K562 (cell line): ENCODE data around the gene WDR27. TPM values are rescaled to one million over a fixed set of nuclear protein-coding genes. Genes with fewer than 3 reads are reported as not detected.

Experiments
- CEBPB ChIP-seq: fragments of 450-650 bp; IDR thresholded peaks from 2 replicates; pipeline ENCODE4 v1.6.1; 2016; ENCODE audit warnings: missing genetic modification characterization, missing compliant biosample characterization
- CREB3 ChIP-seq: fragments of 450-650 bp; conservative IDR thresholded peaks from 2 replicates; pipeline ENCODE4 v1.6.1; 2016; ENCODE audit warnings: missing genetic modification characterization, low read depth, mild to moderate bottlenecking, missing compliant biosample characterization, moderate library complexity
- EP400 ChIP-seq: fragments of 450-650 bp; IDR thresholded peaks from 2 replicates; pipeline ENCODE4 v1.6.1; 2017; ENCODE audit warnings: antibody characterized with exemption, mild to moderate bottlenecking, moderate library complexity
- MTF1 ChIP-seq: fragments of 250-450 bp; sonication (Bioruptor Pico); IDR thresholded peaks from 2 replicates; pipeline ENCODE4 v1.9.0; 2021; ENCODE audit warnings: moderate library complexity, mild to moderate bottlenecking, inconsistent platforms, borderline replicate concordance
- POLR2A ChIP-seq: fragments of 450-650 bp; conservative IDR thresholded peaks from 2 replicates; pipeline ENCODE4 v1.6.1; 2016
- SIRT6 ChIP-seq: IDR thresholded peaks from one replicate; pipeline ENCODE4 v1.6.1; 2012; ENCODE audit warnings: low read depth, mild to moderate bottlenecking, control low read depth, inconsistent platforms, low read length, moderate library complexity
- TEAD4 ChIP-seq, 2 experiments: sonication (generic) in 1 of 2; formaldehyde crosslinking in 1 of 2; IDR thresholded peaks; 2 replicates each; pipeline versions ENCODE4 v1.6.1 to v1.8.0; 2012 to 2022; ENCODE audit warnings: borderline replicate concordance in 1 of 2, inconsistent platforms in 1 of 2, low read length in 1 of 2, mild to moderate bottlenecking in 1 of 2, missing genetic modification reagents in 1 of 2
- ZFPM2 ChIP-seq: fragments of 250-450 bp; sonication (Bioruptor Pico); IDR thresholded peaks from 2 replicates; pipeline ENCODE4 v1.5.1; 2022; ENCODE audit warnings: mild to moderate bottlenecking
- ZNF274 ChIP-seq: IDR thresholded peaks from 2 replicates; pipeline ENCODE4 v1.6.1; 2011; ENCODE audit warnings: low read depth, mild to moderate bottlenecking, low read length, moderate library complexity, borderline replicate concordance
- ZNF311 ChIP-seq: fragments of 250-450 bp; sonication (Bioruptor Pico); IDR thresholded peaks from 2 replicates; pipeline ENCODE4 v1.4.0; 2020; ENCODE audit warnings: mild to moderate bottlenecking, moderate library complexity
- ZNF551 ChIP-seq: fragments of 250-450 bp; sonication (Bioruptor Pico); IDR thresholded peaks from 2 replicates; pipeline ENCODE4 v1.5.0; 2021; ENCODE audit warnings: mild to moderate bottlenecking, moderate library complexity
- ZNF589 ChIP-seq: fragments of 200-800 bp; sonication (Bioruptor generic); IDR thresholded peaks from 2 replicates; pipeline ENCODE4 v1.6.1; 2016; ENCODE audit warnings: low read depth, missing genetic modification characterization, missing compliant biosample characterization
- ZNF707 ChIP-seq: fragments of 250-450 bp; sonication (Bioruptor Pico); conservative IDR thresholded peaks from 2 replicates; pipeline ENCODE4 v1.8.0; 2022; ENCODE audit warnings: inconsistent platforms, mild to moderate bottlenecking, moderate library complexity
- polyA plus RNA-seq, 8 experiments: library from polyadenylated mRNA; depleted of rRNA in 4 of 8; stranded (reverse) in 5 of 8; unstranded in 3 of 8; fragments of >200 nt; fragmentation: Nextera tagmentation in 2 of 8; fragmentation: Illumina TruSeq in 1 of 8; extraction: Ambion mirVana in 2 of 8; extraction: Trizol in 1 of 8; gene quantifications; 2 replicates each; pipeline versions ENCODE4 v1.2.1 to v1.2.3, GENCODE V29; 2011 to 2014; ENCODE audit warnings: inconsistent platforms in 1 of 8, missing spikeins in 1 of 8
- total RNA-seq, 7 experiments: library from RNA; depleted of rRNA in 6 of 7; stranded (reverse); fragments of >200 nt in 6 of 7; fragmentation: Illumina TruSeq in 2 of 7; extraction: Trizol in 2 of 7; gene quantifications; 2 replicates each; pipeline versions ENCODE4 v1.2.1 to v1.2.3, GENCODE V29; 2011 to 2021; ENCODE audit warnings: low replicate concordance in 1 of 7
- TF ChIP-seq, protein P1 (sequence below): fragments of 250-450 bp; sonication (Bioruptor Pico); IDR thresholded peaks from 2 replicates; pipeline ENCODE4 v1.4.0; 2020; ENCODE audit warnings: mild to moderate bottlenecking, moderate library complexity
- TF ChIP-seq, protein P2 (sequence below): sonication (generic); formaldehyde crosslinking; IDR thresholded peaks from 2 replicates; pipeline ENCODE4 v1.8.1; 2023; ENCODE audit warnings: missing genetic modification reagents, mild to moderate bottlenecking, borderline replicate concordance
- TF ChIP-seq, protein P3 (sequence below): fragments of 250-450 bp; sonication (Bioruptor Pico); IDR thresholded peaks from 2 replicates; pipeline ENCODE4 v1.4.0; 2020; ENCODE audit warnings: mild to moderate bottlenecking, moderate library complexity

Gene WDR27
- total and polyA plus RNA-seq, 9 of the 15 experiments (the other 6 are each of a cell fraction or from before 2014, with no cell fraction given): 4.3 to 77.2 (median 22.7) TPM

- TF ChIP-seq, protein P1, sequence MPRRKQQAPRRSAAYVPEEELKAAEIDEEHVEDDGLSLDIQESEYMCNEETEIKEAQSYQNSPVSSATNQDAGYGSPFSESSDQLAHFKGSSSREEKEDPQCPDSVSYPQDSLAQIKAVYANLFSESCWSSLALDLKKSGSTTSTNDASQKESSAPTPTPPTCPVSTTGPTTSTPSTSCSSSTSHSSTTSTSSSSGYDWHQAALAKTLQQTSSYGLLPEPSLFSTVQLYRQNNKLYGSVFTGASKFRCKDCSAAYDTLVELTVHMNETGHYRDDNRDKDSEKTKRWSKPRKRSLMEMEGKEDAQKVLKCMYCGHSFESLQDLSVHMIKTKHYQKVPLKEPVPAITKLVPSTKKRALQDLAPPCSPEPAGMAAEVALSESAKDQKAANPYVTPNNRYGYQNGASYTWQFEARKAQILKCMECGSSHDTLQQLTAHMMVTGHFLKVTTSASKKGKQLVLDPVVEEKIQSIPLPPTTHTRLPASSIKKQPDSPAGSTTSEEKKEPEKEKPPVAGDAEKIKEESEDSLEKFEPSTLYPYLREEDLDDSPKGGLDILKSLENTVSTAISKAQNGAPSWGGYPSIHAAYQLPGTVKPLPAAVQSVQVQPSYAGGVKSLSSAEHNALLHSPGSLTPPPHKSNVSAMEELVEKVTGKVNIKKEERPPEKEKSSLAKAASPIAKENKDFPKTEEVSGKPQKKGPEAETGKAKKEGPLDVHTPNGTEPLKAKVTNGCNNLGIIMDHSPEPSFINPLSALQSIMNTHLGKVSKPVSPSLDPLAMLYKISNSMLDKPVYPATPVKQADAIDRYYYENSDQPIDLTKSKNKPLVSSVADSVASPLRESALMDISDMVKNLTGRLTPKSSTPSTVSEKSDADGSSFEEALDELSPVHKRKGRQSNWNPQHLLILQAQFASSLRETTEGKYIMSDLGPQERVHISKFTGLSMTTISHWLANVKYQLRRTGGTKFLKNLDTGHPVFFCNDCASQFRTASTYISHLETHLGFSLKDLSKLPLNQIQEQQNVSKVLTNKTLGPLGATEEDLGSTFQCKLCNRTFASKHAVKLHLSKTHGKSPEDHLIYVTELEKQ: no peak
- TF ChIP-seq POLR2A (peak; percentile 89), ZFPM2 (no peak), ZNF311 (no peak), CEBPB (tag) (peak; percentile 72), ZNF707 (CRISPR knock-in tag) (no peak), EP400 (peak; percentile 77), SIRT6 (no peak), TEAD4 (IDR thresholded peaks at IDR 0.05; ENCODE audit: low read length) (peak; percentile 49; the same call in 1 of the 2 replicates), TEAD4 (CRISPR knock-in tag; IDR thresholded peaks at IDR 0.05; ENCODE audit: borderline replicate concordance) (no peak), ZNF551 (CRISPR knock-in tag) (no peak), ZNF589 (CRISPR knock-in tag) (no peak), ZNF274 (no peak), CREB3 (tag) (no peak; the same call in 1 of the 2 replicates), MTF1 (CRISPR knock-in tag) (no peak)
- TF ChIP-seq, protein P2, sequence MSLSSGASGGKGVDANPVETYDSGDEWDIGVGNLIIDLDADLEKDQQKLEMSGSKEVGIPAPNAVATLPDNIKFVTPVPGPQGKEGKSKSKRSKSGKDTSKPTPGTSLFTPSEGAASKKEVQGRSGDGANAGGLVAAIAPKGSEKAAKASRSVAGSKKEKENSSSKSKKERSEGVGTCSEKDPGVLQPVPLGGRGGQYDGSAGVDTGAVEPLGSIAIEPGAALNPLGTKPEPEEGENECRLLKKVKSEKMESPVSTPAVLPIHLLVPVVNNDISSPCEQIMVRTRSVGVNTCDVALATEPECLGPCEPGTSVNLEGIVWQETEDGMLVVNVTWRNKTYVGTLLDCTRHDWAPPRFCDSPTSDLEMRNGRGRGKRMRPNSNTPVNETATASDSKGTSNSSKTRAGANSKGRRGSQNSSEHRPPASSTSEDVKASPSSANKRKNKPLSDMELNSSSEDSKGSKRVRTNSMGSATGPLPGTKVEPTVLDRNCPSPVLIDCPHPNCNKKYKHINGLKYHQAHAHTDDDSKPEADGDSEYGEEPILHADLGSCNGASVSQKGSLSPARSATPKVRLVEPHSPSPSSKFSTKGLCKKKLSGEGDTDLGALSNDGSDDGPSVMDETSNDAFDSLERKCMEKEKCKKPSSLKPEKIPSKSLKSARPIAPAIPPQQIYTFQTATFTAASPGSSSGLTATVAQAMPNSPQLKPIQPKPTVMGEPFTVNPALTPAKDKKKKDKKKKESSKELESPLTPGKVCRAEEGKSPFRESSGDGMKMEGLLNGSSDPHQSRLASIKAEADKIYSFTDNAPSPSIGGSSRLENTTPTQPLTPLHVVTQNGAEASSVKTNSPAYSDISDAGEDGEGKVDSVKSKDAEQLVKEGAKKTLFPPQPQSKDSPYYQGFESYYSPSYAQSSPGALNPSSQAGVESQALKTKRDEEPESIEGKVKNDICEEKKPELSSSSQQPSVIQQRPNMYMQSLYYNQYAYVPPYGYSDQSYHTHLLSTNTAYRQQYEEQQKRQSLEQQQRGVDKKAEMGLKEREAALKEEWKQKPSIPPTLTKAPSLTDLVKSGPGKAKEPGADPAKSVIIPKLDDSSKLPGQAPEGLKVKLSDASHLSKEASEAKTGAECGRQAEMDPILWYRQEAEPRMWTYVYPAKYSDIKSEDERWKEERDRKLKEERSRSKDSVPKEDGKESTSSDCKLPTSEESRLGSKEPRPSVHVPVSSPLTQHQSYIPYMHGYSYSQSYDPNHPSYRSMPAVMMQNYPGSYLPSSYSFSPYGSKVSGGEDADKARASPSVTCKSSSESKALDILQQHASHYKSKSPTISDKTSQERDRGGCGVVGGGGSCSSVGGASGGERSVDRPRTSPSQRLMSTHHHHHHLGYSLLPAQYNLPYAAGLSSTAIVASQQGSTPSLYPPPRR (CRISPR knock-in tag): no peak
- TF ChIP-seq, protein P3, sequence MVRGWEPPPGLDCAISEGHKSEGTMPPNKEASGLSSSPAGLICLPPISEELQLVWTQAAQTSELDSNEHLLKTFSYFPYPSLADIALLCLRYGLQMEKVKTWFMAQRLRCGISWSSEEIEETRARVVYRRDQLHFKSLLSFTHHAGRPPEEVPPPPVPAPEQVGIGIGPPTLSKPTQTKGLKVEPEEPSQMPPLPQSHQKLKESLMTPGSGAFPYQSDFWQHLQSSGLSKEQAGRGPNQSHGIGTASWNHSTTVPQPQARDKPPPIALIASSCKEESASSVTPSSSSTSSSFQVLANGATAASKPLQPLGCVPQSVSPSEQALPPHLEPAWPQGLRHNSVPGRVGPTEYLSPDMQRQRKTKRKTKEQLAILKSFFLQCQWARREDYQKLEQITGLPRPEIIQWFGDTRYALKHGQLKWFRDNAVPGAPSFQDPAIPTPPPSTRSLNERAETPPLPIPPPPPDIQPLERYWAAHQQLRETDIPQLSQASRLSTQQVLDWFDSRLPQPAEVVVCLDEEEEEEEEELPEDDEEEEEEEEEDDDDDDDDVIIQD: no peak
Measured at GRCh38 chr6:169452117-169452868, 249.5 kb downstream of the WDR27 start (continued).
